NOMO-1 treated with dmso at 0.1 percent for 144 hours (cell line): Measurements from ENCODE around the gene RBPJL.
A peak's percentile ranks its signal among the peaks of the same experiment; 100 is the strongest.
"Not testable (repeated sequence)": the region's sequence is repeated elsewhere in the genome, so short reads cannot be mapped to it uniquely, and the experiment has no call there.

Experiments
- DNase-seq: peaks from one replicate; lab custom pipeline; 2025; ENCODE audit not compliant: unreplicated experiment; lab: John Stamatoyannopoulos, UW

Gene RBPJL

DNA sequence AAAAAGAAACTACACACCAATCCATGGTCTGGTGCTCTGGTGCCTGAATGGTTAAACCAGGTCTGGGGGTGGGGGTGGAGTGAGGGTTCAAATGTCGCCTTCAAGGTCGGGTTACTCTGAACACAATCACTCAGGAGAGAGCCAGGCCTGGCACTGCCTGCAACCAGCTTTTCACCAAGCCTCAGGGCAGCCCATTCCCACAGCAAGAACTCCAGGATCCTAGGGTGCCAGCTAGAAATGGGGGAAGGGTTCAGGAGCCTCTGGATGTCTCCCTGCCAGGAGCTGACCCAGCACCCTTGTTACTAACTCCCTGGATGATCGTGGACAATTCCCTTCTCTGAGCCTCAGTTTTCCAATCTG is 34.9 kb downstream of the RBPJL start:
- DNase-seq: no peak

DNA sequence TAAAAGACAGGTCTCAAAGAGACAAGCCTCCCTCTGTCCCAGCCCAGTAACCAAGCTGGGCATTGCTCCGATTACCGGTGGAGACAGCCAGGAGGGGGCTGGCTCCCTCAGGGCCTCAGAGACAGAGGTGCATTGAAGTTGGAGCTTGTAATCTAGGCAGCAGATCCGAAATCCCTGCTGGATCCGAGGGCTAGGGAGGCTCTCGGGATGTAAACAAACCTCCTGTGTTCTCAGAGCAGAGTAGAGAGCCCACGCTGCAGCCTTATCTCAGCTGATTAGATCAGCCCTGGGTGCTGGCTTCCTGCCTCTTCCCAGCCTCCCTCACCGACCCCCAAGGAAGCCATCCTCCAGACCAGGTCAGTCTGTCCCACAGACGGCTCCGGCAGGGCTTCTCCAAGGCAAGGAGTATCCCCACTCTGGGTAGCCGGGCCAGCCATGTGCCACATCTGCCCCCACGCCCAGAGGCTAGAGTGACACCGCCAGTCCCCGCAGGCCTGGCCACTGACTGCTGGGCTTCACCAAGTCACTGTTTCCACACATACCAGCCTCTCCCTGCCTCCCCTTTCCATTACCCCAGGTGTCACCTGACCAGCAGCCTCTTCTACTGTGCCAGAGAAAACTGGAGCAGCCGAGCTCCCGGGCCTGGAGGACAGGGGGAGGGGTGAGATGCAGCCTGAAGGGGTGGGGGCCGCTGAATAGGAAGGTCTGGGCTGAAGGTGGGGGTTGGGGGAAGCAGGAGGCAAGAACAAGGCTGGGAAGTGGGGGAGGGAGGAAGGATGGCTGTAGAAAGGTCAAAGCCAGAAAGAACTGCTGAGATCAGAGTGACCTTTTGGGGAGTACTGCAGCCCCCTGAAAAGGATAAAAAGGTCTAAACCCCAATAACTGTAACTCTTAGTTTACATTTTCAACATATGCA is 35.6 kb downstream of the RBPJL start:
- DNase-seq: no peak

DNA sequence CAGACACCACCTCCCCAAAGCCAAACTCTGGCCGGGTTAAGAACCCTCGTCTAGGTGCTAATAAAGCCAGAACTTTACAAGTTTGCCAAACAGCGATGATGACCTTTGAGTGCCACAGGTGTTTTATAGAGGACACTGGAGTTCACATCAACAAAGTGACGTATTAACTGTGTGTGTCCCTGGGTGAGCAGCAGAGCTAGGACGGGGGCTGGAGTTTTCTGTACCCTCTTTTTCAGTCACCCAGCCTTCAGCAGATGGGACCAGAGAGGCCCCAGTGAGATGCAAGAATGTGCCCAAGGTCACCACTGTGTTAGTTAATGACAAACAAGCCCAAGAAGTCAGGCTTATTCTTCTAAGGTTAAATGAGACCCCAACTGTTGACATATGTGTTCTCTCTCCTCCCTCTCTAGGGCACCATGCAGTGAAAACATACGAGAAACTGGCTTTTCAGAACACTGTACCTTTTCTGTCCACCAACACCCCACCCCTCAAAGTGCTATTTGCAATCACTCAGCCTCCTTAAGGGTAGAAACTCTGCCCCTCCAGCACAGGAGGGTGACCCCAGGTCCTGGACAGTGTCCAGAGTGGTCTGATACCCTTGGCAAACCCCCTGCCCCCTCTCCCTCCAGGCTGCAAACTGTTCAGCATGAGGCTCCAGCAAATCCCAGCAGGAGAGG is 36.4 kb downstream of the RBPJL start:
- no peak for DNase-seq

DNA sequence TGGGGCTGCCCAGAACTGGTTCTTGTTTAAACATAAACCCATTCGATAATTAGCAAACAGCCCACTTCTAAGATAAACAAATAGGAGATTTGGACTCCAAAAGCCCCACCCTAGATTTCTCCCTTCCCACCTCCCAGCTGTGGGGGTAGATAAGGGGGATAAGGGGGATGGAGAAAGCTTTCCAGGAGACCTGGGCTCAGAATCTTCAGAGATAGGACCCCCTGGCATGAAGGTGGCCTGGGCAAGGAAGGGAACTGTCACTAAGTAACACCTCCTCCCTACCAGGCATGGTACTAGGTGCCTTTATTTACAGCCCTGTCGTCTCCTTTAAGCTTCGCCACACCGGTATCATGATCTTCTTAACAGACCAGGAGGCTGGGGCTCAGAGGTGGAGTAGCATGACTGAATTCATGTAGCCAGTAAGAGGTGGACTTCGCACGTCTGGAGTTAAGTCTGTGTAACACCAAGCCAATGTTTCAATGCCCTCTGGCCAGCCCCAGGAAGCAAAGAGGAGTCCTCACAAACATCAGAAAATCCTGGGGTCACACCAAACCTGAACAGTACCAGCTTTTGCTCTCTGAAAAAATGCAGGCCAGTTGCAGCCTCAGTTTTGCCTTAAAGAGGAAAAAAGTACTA is 37.0 kb downstream of the RBPJL start:
- DNase-seq: no peak

DNA sequence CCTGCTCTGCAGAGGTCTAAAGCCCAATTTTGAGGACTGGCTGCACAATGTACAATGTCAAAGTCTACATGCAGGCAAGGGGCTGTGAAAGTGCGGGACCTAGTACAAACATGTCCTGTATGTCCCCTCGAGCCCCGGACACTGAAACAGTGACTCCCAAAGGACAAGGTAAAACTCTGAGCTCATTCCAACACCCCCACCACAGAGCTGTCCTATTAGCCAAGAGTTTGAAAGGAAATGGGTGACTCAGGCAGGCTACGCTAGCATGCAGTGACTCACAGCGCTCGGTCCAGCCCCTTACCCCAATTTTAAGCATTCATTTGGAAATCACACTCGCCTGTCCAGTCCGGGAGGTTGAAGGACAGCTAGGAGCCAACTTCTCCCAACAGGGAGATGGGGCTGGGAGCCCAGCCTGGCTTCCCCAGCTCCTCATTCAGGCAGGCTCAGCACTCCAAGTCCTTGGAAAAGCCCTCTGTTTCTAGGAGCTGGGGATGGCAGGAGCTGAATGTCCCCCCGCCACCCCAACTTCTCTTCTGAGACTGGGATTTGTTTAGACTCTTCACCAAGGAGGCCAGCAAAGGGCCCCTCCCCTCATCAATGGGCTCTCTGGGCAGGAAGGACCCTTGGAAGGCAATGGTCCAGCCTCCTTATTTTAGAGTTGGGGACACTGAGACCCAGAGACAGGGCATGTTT is 37.7 kb downstream of the RBPJL start:
- peak; percentile 54 for DNase-seq

DNA sequence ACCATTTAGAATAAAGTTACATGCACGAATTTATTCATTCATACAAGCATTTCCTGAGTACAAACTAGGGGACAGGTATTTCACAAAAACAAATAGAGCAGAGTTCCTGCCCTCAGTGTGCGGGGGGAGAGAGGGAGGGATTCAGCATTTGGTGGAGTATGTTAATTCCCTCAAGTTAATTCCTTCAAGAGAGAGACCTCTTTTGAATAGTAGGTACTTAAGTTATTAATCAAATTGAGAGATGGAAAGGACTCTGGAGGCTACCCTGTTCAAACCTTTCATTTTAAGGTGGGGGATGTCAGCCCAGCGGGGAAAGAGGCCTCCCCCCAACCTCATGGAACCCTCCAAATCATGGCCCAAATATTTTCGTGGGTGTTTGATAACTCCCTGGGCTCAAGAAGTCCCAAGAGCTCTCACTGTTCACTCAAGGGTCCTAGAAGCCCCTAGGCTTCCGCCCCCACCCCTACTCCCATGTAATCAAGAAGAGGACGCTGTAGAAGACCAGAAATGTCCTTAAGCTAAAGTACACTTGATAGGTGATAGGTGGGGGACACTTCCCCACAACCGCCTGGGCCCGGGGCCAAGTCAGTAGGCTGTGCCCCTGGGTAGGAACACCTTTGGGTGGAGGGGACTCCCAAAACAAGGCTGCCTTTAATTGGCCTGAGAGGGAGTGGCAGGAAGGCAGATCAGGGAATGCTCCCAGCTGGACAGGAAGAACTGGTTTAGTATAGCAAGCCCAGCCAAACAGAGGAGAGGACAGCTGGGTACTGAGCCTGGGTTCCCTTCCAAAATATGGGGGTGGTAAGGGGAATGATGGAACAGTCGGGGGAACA is 38.7 kb downstream of the RBPJL start:
- no peak for DNase-seq

DNA sequence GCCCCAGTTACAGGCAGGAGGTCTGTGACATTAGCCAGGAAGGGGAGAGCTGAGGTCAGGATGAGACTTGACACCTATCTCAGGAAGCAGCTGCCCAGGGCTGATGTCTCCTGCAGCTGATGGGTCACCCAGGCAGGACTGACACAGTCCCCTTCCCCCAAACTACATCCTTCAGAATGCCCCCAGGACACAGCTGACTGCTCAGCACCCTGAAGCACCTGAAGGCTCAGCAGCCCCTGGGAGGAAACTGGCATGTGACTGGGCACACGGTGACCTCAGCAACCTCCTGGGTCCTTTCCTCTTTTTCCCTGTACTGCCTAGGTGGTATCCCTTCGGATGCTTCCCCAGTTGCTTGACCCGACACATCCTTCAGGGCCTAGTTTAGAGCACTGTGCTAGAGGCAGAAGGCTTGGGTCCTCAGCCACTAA is 39.7 kb downstream of the RBPJL start:
- no peak for DNase-seq

DNA sequence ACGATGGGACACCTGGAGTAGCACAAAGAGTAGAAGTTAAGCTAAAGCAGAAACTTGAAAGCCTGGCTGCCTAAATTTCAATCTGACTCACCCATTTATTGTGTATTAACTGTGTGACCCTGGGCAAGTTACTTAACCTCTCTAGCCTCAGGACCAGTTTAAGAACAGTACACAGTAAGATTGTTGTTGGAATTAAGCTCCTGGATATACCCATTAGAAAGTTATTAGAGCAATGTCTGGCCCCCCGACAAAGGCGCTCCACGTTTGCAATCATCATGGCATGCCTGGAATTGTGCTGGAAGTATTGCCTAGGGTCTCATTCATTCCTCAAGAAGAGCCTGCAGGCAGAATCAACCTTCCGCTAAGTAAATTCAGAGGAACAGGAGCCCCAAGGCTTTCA is 40.2 kb downstream of the RBPJL start:
- no peak for DNase-seq

DNA sequence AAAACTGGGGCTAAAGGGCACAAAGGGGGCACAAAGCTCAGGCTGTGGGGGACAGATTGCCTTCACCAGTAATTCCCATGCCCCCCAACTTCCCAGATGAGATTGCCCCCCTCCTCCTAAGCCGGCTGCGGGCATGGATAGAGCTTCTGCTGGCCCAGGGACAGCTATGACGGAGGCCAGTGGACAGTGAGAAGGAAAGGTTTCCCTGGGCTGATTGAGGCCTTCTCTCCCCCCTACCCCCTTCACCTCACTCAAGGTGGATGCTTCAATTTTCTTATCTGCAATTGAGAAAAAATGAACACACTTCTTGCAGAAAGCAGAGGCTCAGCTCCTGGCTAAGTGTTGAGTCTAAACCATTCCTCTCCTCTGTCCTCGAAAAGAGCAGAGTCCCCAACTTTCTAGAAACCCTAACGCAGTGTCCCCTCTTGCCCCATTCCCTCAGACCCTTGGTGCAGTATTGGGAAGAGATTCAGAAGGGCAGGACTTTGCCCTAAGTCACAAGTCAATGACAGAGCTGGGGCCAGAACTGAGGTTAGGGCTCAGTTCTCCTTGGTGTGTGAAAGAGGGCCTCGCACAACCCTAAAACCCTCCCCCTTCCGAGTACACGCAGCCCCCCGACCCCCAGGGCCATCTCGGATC is 40.8 kb downstream of the RBPJL start:
- no peak for DNase-seq

DNA sequence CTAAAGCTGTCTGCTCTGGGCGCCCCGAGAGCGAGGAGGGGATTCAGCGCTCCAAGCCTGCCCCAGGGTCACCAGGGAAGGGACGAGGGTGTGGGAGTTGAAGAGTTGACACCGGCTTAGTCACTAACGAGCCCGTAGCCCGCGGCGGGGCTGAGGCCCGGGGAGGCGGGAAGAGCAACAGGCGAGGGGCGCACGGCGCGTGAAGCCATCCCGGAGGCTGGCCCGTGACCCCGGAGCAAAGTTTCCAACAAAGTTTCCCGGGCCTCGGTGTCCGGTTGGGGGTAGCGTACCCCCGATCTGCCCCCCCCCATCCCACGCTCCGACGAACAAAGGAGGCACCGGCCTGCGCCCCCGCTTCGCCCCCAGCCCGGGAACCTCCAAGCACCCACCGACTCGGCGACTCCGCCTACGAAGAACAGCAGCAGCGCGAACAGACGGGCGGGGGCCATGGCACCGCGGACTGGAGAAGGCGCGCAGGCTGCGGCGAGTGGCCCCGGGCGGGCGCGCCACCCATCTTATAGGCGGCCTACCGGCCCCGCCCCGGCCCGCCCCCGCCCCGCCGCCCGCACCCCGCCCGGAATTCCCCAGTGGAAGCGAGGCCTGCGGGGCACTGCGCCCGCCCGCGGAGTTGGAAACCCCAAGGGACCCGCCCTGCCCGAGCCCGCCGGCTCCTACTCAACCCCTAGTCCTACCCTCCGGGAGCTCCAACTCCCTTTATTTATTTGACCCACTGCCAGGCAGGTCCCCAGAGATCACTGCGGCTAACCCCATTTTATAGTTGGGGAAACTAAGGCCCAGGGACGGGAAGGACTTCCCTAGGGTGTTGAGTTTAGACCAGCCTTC is 41.5 kb downstream of the RBPJL start, which contains the start of gene SDC4:
Gene SDC4, minus strand, starts transcription at position 489 of the 843 bp plus-strand sequence. Its CDS starts 40 bp downstream, at position 449.
- DNase-seq: no peak

DNA sequence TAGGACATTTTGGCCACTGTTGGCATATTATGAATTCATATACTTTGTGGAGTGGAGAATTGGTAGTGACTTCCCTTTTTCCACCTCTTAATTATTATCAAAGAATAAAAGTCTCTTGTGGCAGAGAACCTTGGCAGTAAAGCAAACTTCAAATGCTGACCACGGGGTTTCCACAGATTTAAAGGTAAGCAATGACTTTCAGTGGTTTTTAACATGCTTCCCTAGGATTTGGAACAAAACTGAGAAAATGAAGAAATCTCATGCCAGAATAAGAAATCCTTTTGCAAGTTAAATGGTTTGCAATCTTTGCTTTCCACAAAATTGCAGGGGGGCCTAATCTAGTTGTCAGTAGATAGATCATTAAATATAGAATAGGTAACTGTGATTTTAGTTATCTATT is 43.6 kb downstream of the RBPJL start:
- DNase-seq: no peak

DNA sequence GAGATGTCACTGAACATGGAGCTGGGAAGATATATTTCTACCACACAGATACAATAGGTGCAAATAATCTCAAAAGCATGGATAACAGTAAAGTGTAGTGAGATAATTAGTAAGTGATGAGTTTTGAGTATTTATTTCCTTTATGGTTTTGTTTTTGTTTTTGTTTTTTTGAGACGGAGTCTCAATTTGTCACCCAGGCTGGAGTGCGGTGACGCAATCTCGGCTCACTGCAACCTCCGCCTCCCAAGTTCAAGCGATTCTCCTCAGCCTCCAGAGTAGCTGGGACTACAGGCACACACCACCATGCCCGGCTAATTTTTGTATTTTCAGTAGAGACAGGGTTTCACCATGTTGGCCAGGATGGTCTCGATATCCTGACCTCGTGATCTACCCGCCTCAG is 44.2 kb downstream of the RBPJL start:
- not testable (repeated sequence) for DNase-seq

DNA sequence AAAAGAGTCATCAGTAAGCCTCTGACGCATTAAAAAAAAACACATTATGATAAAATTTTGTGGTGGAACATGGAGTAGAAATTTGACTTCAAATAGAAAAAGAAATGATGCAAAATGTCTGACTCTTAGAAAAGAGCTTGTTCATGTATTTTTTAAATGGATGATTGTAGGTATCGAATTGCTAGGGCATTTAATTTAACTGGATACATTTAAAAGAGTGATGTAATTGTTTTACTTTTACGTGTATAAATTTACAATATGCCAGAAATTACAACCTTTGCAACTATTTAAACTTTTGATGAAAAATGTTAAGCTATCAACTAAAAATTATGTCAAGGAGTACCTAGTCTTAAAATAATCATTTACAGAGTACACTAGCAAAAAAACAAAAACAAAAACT is 46.1 kb downstream of the RBPJL start:
- DNase-seq: no peak

DNA sequence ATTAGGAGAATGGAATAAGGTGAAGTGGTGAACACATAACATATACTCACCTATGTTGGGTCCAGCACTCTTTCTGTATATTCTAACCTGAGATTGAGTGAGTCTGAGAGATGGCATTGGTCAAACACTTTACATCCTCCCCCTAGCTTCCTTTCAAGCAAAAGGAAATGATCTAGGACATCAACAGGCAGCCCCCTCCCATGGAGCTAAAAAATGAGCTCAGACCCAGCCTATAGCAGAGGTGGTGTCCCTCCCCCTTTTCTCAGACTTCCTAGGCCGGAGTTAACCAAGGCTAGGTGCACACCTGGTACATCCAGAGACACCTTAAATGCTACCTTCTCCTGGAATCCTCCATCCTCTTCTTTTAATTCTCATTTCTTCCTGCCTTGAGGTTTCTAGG is 47.1 kb downstream of the RBPJL start:
- no peak for DNase-seq

DNA sequence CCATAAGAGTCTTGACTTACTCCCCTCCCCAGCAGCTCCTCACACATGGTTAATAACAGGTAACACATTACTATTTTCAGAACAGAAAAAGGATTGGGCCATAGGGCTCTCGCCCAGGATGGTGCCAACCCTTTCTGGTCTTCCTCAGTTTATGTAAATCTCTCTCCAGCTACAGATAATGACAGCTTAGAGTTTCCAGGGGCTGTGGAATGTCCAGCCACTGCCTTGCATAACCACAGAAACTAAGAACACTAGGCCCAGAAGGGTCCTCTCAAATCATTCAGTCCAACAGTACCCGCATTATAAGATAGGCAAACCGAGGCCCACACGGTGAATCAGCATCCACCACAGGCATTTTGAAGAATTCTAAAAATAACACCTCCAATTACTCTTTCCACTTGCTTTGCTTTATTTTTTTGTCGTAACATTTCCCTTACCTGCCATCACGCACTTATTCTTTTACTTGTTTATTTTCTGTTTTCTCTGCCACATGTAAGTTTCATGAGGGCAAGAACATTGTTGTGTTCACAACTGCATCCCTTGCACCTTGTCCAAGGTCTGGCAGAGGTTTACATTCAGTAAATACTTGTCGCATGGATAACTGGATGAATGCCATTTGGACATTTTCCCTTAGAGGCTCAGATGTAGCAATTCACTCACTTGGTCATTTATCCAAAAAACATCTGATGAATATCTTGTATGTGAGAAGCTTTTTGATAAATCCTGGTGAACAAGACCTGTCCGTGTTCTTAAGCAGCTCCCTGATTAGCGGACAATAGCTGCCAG is 48.0 kb downstream of the RBPJL start:
- no peak for DNase-seq

DNA sequence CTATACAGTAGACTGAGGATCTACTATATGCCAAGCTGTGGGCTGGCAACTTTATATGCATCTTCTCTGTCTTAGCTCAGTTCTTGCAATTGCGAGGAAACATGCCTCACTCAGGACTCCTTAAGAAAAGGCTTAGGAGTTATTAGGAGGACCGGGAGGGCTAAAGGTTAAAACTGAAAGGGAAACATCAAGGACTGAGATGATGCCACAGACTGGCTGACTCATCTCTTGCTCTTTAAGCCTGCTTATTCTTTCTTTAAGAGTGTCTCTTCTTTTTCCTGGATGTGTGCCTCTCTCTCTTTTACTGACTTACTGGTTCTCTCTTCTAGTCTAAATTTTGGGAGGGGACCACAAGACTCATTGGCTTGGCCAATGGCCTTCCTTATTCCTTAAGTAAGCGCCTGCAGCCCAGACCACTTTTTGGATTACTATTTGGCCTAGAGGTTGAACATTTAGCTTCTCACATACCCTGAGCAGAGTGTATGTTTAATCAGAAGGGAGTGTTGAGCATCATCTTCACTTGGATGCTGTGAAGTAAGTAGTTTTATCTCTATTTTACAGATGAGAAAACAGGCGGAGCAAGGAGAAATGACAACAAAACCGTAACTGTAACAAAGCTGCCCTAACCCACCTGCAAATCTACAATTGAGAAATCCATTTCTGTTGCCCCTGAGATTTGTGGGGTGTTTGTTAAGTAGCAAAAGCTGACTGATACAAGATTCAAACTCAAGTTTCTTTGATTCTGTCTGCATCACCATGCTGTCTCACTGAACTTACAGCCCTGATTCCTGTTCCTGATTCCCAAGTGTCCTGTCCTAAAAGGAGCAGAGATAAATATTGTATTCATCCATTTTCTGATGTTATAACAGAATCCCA is 48.8 kb downstream of the RBPJL start:
- DNase-seq: no peak
